Thoracic aorta (tissue), 2 donors: Measurements from ENCODE around the gene GBP4. TPM values are rescaled to one million over a fixed set of nuclear protein-coding genes. Genes with fewer than 3 reads are reported as not detected.

ENCODE experiments used
- ATAC-seq: fragments of 150-250 bp; one replicate; pipeline ENCODE4 v1.8.0; 2017; ENCODE audit warnings: low read depth; ENCODE audit not compliant: insufficient number of reproducible peaks, low FRiP score
- DNase-seq: peaks from one replicate; pipeline ENCODE4 v3.0.0-alpha.2; 2020; ENCODE audit warnings: low spot score
- H3K27ac ChIP-seq, 2 donors: fragments of 200-600 bp; sonication (generic); 1 replicate in 1 of 2; 2 replicates in 1 of 2; pipeline ENCODE4 v1.5.1; 2016; ENCODE audit warnings: mild to moderate bottlenecking in 2 of 2, moderate library complexity in 2 of 2
- H3K27me3 ChIP-seq: fragments of 200-600 bp; sonication (generic); replicated peaks from 2 replicates; pipeline ENCODE4 v1.6.0; 2016; ENCODE audit warnings: mild to moderate bottlenecking; ENCODE audit not compliant: insufficient read depth
- H3K36me3 ChIP-seq: fragments of 200-600 bp; sonication (generic); one replicate; pipeline ENCODE4 v1.5.1; 2016
- H3K4me1 ChIP-seq, 2 donors: fragments of 200-600 bp; sonication (generic); 1 replicate in 1 of 2; 2 replicates in 1 of 2; pipeline versions ENCODE4 v1.5.1 to v1.6.0; 2016; ENCODE audit warnings: low read depth in 2 of 2, mild to moderate bottlenecking in 1 of 2; ENCODE audit not compliant: control insufficient read depth in 1 of 2
- H3K4me3 ChIP-seq: fragments of 200-600 bp; sonication (generic); 2 replicates; pipeline ENCODE4 v1.5.1; 2016; ENCODE audit warnings: mild to moderate bottlenecking
- H3K9me3 ChIP-seq: fragments of 200-600 bp; sonication (generic); 2 replicates; pipeline ENCODE4 v1.5.1; 2016
- total RNA-seq, 2 donors: library from RNA; depleted of rRNA; stranded (reverse); fragments of >200 nt; gene quantifications; one replicate each; pipeline versions ENCODE4 v1.1.0 to v1.2.3, GENCODE V29; 2016
- TF ChIP-seq, protein P1 (sequence below): fragments of 200-600 bp; sonication (generic); IDR thresholded peaks from one replicate; pipeline ENCODE4 v1.5.1; 2019; ENCODE audit warnings: antibody characterized with exemption

The GBP4 gene
- total RNA-seq, 2 donors from 2014 or later, result 5.8 to 20.2 TPM

GRCh38 chr1:89199525-89200031 lies 836 bp upstream of the GBP4 start:
- peaks cover 0 to 16% of the 10 kb centered on the region in 2 donors for H3K4me1 ChIP-seq
- H3K27ac ChIP-seq, result peak overlapping the region in 1 of 2 donors; percentile 0
- no peaks in the 10 kb centered on the region for H3K27me3 ChIP-seq
- H3K9me3 ChIP-seq, result no peaks in the 10 kb centered on the region
- TF ChIP-seq, protein P1, sequence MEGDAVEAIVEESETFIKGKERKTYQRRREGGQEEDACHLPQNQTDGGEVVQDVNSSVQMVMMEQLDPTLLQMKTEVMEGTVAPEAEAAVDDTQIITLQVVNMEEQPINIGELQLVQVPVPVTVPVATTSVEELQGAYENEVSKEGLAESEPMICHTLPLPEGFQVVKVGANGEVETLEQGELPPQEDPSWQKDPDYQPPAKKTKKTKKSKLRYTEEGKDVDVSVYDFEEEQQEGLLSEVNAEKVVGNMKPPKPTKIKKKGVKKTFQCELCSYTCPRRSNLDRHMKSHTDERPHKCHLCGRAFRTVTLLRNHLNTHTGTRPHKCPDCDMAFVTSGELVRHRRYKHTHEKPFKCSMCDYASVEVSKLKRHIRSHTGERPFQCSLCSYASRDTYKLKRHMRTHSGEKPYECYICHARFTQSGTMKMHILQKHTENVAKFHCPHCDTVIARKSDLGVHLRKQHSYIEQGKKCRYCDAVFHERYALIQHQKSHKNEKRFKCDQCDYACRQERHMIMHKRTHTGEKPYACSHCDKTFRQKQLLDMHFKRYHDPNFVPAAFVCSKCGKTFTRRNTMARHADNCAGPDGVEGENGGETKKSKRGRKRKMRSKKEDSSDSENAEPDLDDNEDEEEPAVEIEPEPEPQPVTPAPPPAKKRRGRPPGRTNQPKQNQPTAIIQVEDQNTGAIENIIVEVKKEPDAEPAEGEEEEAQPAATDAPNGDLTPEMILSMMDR, result no peak
- no peaks in the 10 kb centered on the region for H3K36me3 ChIP-seq
- DNase-seq, result no peak
- H3K4me3 ChIP-seq, result peak overlapping the region; percentile 63
- no peak for ATAC-seq

- no peak for ATAC-seq
- Histone ChIP-seq H3K4me1 (peaks cover 0 to 16% of the 10 kb centered on the region in 2 donors), H3K27ac (peak overlapping the region; percentile 0 to 60), H3K36me3 (no peaks in the 10 kb centered on the region), H3K9me3 (no peaks in the 10 kb centered on the region), H3K4me3 (peak overlapping the region; percentile 63), H3K27me3 (no peaks in the 10 kb centered on the region)
- DNase-seq, result no peak
- TF ChIP-seq, protein P1, result no peak
Observed at GRCh38 chr1:89198081-89198480, 661 bp downstream of the GBP4 start.

- Histone ChIP-seq H3K27ac (no peak overlapping the region), H3K4me1 (peaks cover 0 to 9% of the 10 kb centered on the region in 2 donors), H3K9me3 (no peaks in the 10 kb centered on the region), H3K27me3 (no peaks in the 10 kb centered on the region), H3K4me3 (no peak overlapping the region), H3K36me3 (no peaks in the 10 kb centered on the region)
- TF ChIP-seq, protein P1, result no peak
- DNase-seq (no peak), ATAC-seq (no peak)
Observed at GRCh38 chr1:89195476-89195875, 3.3 kb downstream of the GBP4 start.

- Histone ChIP-seq H3K4me3 (no peak overlapping the region), H3K4me1 (no peaks in the 10 kb centered on the region), H3K9me3 (no peaks in the 10 kb centered on the region), H3K27ac (no peak overlapping the region), H3K27me3 (no peaks in the 10 kb centered on the region), H3K36me3 (no peaks in the 10 kb centered on the region)
- no peak for ATAC-seq
- no peak for DNase-seq
- TF ChIP-seq, protein P1, result no peak
Observed at GRCh38 chr1:89191314-89191713, 7.4 kb downstream of the GBP4 start.

- Histone ChIP-seq H3K4me3 (no peak overlapping the region), H3K27me3 (no peaks in the 10 kb centered on the region), H3K27ac (no peak overlapping the region), H3K9me3 (no peaks in the 10 kb centered on the region), H3K4me1 (no peaks in the 10 kb centered on the region), H3K36me3 (no peaks in the 10 kb centered on the region)
- TF ChIP-seq, protein P1, result no peak
- DNase-seq, result no peak
- no peak for ATAC-seq
Observed at GRCh38 chr1:89190017-89190416, 8.7 kb downstream of the GBP4 start.
